HCT116 (cell line): Measurements from ENCODE around the gene GATAD2A. TPM values are rescaled to one million over a fixed set of nuclear protein-coding genes. Genes with fewer than 3 reads are reported as not detected.

Source experiments
- ATAC-seq: fragments of 200-7000 bp; cut with Tn5 transposase; 2 replicates; pipeline ENCODE4 v1.9.1; 2020; ENCODE audit warnings: mild to moderate bottlenecking, moderate library complexity
- BruUV-seq: library from RNA; stranded (reverse); fragments of 400-500 nt; replicated peaks from 2 replicates; lab custom pipeline; 2021; lab: Mats Ljungman, UMichigan
- CTCF ChIA-PET: fragments of 300-600 bp; sonication (Branson Sonifier 250); formaldehyde crosslinking; loops from one replicate; lab custom pipeline; 2021; ENCODE audit warnings: antibody characterized with exemption; lab: Charles Lee
- POLR2A ChIA-PET: fragments of 300-600, 350-600 bp; sonication (Branson Sonifier 250); formaldehyde crosslinking; loops from one replicate; lab custom pipeline; 2021; ENCODE audit warnings: antibody characterized with exemption; lab: Charles Lee
- RAD21 ChIA-PET, 2 experiments: fragments of 300-600 bp; sonication (Branson Sonifier 250); formaldehyde crosslinking; loops; one replicate each; lab custom pipeline; 2023; ENCODE audit warnings: low total read pairs in 2 of 2; ENCODE audit not compliant: uncharacterized antibody in 2 of 2, unreplicated experiment in 2 of 2, low non-redundant PET in 1 of 2; lab: Charles Lee
- DNase-seq: peaks from one replicate; pipeline ENCODE4 v3.0.0-alpha.2; 2010; ENCODE audit warnings: low read depth, low spot score
- H2AFZ ChIP-seq: fragments of 200-600 bp; shearing (Covaris generic), sonication (generic); 2 replicates; pipeline ENCODE4 v1.6.1; 2017; ENCODE audit warnings: low read depth, mixed run types, mixed read lengths, antibody characterized with exemption, low read length; ENCODE audit not compliant: poor library complexity, severe bottlenecking
- H3K27ac ChIP-seq: 2 replicates; pipeline ENCODE4 v1.5.1; 2012; ENCODE audit warnings: low read depth, low read length
- H3K27me3 ChIP-seq: fragments of 200-600 bp; sonication (generic); 2 replicates; pipeline ENCODE4 v1.6.1; 2016; ENCODE audit warnings: mixed run types, low read length, mixed read lengths; ENCODE audit not compliant: insufficient read depth
- H3K36me3 ChIP-seq, 2 experiments: fragments of 200-500 bp in 1 of 2; fragments of 200-600 bp in 1 of 2; sonication (Bioruptor generic) in 1 of 2; sonication (generic) in 1 of 2; 2 replicates each; pipeline versions ENCODE4 v1.5.1 to v1.6.1; 2014 to 2016; ENCODE audit warnings: low read length in 2 of 2, inconsistent platforms in 1 of 2, mixed read lengths in 1 of 2, mixed run types in 1 of 2; ENCODE audit not compliant: insufficient read depth in 2 of 2, control insufficient read depth in 1 of 2
- H3K4me1 ChIP-seq, 2 experiments: fragments of 200-600 bp in 1 of 2; sonication (generic) in 1 of 2; 2 replicates each; pipeline versions ENCODE4 v1.5.1 to v1.6.1; 2012 to 2017; ENCODE audit warnings: low read length in 2 of 2, inconsistent platforms in 1 of 2, mild to moderate bottlenecking in 1 of 2, mixed read lengths in 1 of 2, mixed run types in 1 of 2, moderate library complexity in 1 of 2; ENCODE audit not compliant: insufficient read depth in 2 of 2, control insufficient read depth in 1 of 2
- H3K4me2 ChIP-seq: fragments of 200-600 bp; sonication (generic); 2 replicates; pipeline ENCODE4 v1.6.1; 2017; ENCODE audit warnings: mixed run types, low read length, mixed read lengths
- H3K4me3 ChIP-seq, 2 experiments: fragments of 200-600 bp in 1 of 2; sonication (generic) in 1 of 2; replicated peaks in 1 of 2; 2 replicates each; pipeline ENCODE4 v1.5.1; 2011 to 2016; ENCODE audit warnings: low read length in 2 of 2, control low read depth in 1 of 2, low read depth in 1 of 2, mild to moderate bottlenecking in 1 of 2, mixed read lengths in 1 of 2, mixed run types in 1 of 2
- H3K79me2 ChIP-seq: fragments of 200-600 bp; sonication (generic); 2 replicates; pipeline ENCODE4 v1.6.1; 2017; ENCODE audit warnings: mild to moderate bottlenecking, mixed run types, low read length, moderate library complexity, mixed read lengths; ENCODE audit not compliant: insufficient read depth
- H3K9ac ChIP-seq: fragments of 200-600 bp; sonication (generic); 2 replicates; pipeline ENCODE4 v1.6.1; 2016; ENCODE audit warnings: low read length, mixed read lengths
- H3K9me2 ChIP-seq: fragments of 200-600 bp; sonication (generic), shearing (Covaris generic); 2 replicates; pipeline ENCODE4 v1.6.1; 2017; ENCODE audit warnings: mixed run types, mild to moderate bottlenecking, moderate library complexity; ENCODE audit not compliant: insufficient read depth
- H3K9me3 ChIP-seq, 2 experiments: fragments of 200-500 bp in 1 of 2; fragments of 200-600 bp in 1 of 2; sonication (Bioruptor generic) in 1 of 2; sonication (generic) in 1 of 2; 2 replicates each; pipeline ENCODE4 v1.6.1; 2014 to 2017; ENCODE audit warnings: low read length in 2 of 2, mixed read lengths in 2 of 2, inconsistent platforms in 1 of 2, low read depth in 1 of 2, mild to moderate bottlenecking in 1 of 2, mixed run types in 1 of 2, moderate library complexity in 1 of 2; ENCODE audit not compliant: control insufficient read depth in 1 of 2, insufficient read depth in 1 of 2
- H4K20me1 ChIP-seq: fragments of 200-600 bp; sonication (generic), shearing (Covaris generic); 2 replicates; pipeline ENCODE4 v1.6.1; 2017; ENCODE audit warnings: mixed run types, mild to moderate bottlenecking, moderate library complexity; ENCODE audit not compliant: insufficient read depth
- CEBPB ChIP-seq: IDR thresholded peaks from 2 replicates; pipeline ENCODE4 v1.6.1; 2012; ENCODE audit warnings: low read depth
- CTCF ChIP-seq, 3 experiments: fragments of 200-600 bp in 1 of 3; sonication (generic) in 1 of 3; IDR thresholded peaks in 2 of 3; conservative IDR thresholded peaks in 1 of 3; 2 replicates each; pipeline ENCODE4 v1.5.1; 2012 to 2017; ENCODE audit warnings: low read depth in 2 of 3, low read length in 2 of 3, antibody characterized with exemption in 1 of 3, borderline replicate concordance in 1 of 3, control low read depth in 1 of 3, mild to moderate bottlenecking in 1 of 3, mixed read lengths in 1 of 3, mixed run types in 1 of 3, moderate library complexity in 1 of 3; ENCODE audit not compliant: insufficient read depth in 1 of 3
- ELF1 ChIP-seq: IDR thresholded peaks from 2 replicates; pipeline ENCODE4 v1.6.1; 2012; ENCODE audit warnings: low read depth, borderline replicate concordance
- POLR2A ChIP-seq: IDR thresholded peaks from 2 replicates; pipeline ENCODE4 v1.7.0; 2011; ENCODE audit warnings: borderline replicate concordance; ENCODE audit not compliant: insufficient read depth, insufficient read length; ENCODE audit errors: extremely low read depth
- POLR2AphosphoS5 ChIP-seq: IDR thresholded peaks from 2 replicates; pipeline ENCODE4 v1.6.1; 2011; ENCODE audit warnings: mild to moderate bottlenecking, low read depth, low read length, moderate library complexity
- SP1 ChIP-seq: IDR thresholded peaks from 2 replicates; pipeline ENCODE4 v1.6.1; 2012; ENCODE audit warnings: low read depth
- SRF ChIP-seq: IDR thresholded peaks from 2 replicates; pipeline ENCODE4 v1.6.1; 2012; ENCODE audit warnings: low read depth
- TCF7L2 ChIP-seq: IDR thresholded peaks from 2 replicates; pipeline ENCODE4 v1.7.0; 2011; ENCODE audit warnings: borderline replicate concordance, inconsistent platforms; ENCODE audit not compliant: insufficient read depth, insufficient read length; ENCODE audit errors: extremely low read depth
- ZBTB33 ChIP-seq: IDR thresholded peaks from 2 replicates; pipeline ENCODE4 v1.6.1; 2011; ENCODE audit warnings: mild to moderate bottlenecking, low read length, moderate library complexity; ENCODE audit not compliant: insufficient replicate concordance; ENCODE audit errors: extremely low read depth
- ZFX ChIP-seq: fragments of 450-650 bp; IDR thresholded peaks from 2 replicates; pipeline ENCODE4 v1.6.1; 2017
- intact Hi-C: fragments of 100-400 bp; cut with micrococcal nuclease; formaldehyde crosslinking; loops from 2 replicates; pipeline ENCODE4 v1.10.0; 2022
- total RNA-seq: library from RNA; stranded (reverse); gene quantifications from one replicate; pipeline ENCODE4 v1.2.1, GENCODE V29; 2021; ENCODE audit not compliant: unreplicated experiment

GATAD2A gene
- total RNA-seq, 1 experiment from 2014 or later, result 130 TPM

- CTCF ChIA-PET, result interaction anchor here (0.8 to 1.3 kb wide), 3 partner anchors 18 to 22 kb away, joined by 3 read pairs; no protein-coding TSS in a partner anchor
- RAD21 ChIA-PET, result no interaction called here
- Histone ChIP-seq H3K27ac (peak overlapping the region; percentile 97), H3K27me3 (no peaks in the 10 kb centered on the region), H2AFZ (no peak overlapping the region), H3K4me3 (peak overlapping the region; percentile 92 to 94), H4K20me1 (no peaks in the 10 kb centered on the region), H3K36me3 (no peaks in the 10 kb centered on the region), H3K9me2 (no peaks in the 10 kb centered on the region), H3K4me2 (peak overlapping the region; percentile 85), H3K9me3 (no peaks in the 10 kb centered on the region), H3K4me1 (peaks cover 20 to 39% of the 10 kb centered on the region in 2 experiments), H3K9ac (peak overlapping the region; percentile 97), H3K79me2 (peaks cover 51% of the 10 kb centered on the region)
- TF ChIP-seq SP1 (no peak), CTCF (IDR thresholded peaks at IDR 0.05 in 2 of 3, conservative IDR thresholded peaks at IDR 0.05 in 1 of 3; ENCODE audit: borderline replicate concordance in 1 of 3, insufficient read depth in 1 of 3, low read depth in 2 of 3, low read length in 2 of 3) (peak in 2 of 3 experiments; percentile 20 to 26; a peak in 1 of 6 replicates), CEBPB (no peak), POLR2A (peak; percentile 49), SRF (no peak), ZBTB33 (no peak), POLR2AphosphoS5 (peak; percentile 64), ELF1 (no peak), TCF7L2 (peak; percentile 2), ZFX (no peak)
- DNase-seq (no peak), ATAC-seq (no peak)
- BruUV-seq, result no TSS peak
- intact Hi-C loops, result loop anchor here (2.0 kb wide), 1 partner anchor 19 kb away; the partner anchor contains the start of gene GATAD2A
- POLR2A ChIA-PET, result interaction anchor here (0.8 to 1.2 kb wide), 6 partner anchors 10 to 21 kb away, joined by 3 to 6 read pairs (median 4); no protein-coding TSS in a partner anchor
Measured at GRCh38 chr19:19385896-19386869, 19.3 kb upstream of the GATAD2A start.
